Measurements from ENCODE around the gene RPL27A.
"Not testable (repeated sequence)": the region's sequence is repeated elsewhere in the genome, so short reads cannot be mapped to it uniquely, and the experiment has no call there.

The RPL27A gene

GRCh38 chr11:8682303-8683114 is at the start of gene RPL27A, which contains the start of gene TRIM66:
Gene RPL27A (plus strand): TSS chr11:8682792. CDS start chr11:8682814, 22 bp downstream.
Gene TRIM66 (minus strand): TSS chr11:8682665. CDS start chr11:8672274, 10,391 bp downstream.
- peak; percentile 93 for DNase-seq

GRCh38 chr11:8634498-8634897 is 48.1 kb upstream of the RPL27A start:
- DNase-seq = no peak

- DNase-seq = no peak
These were observed 46.5 kb upstream of the RPL27A start for GRCh38 chr11:8636127-8636526.

- no peak for DNase-seq
These were observed 44.3 kb upstream of the RPL27A start for GRCh38 chr11:8638300-8638699.

- DNase-seq = no peak
These were observed 42.9 kb upstream of the RPL27A start for GRCh38 chr11:8639655-8640054.

- DNase-seq = no peak
These were observed 42.2 kb upstream of the RPL27A start for GRCh38 chr11:8640267-8640906.

GRCh38 chr11:8641332-8641731 is 41.3 kb upstream of the RPL27A start:
- DNase-seq = no peak

GRCh38 chr11:8642196-8642841 is 40.3 kb upstream of the RPL27A start:
- peak; percentile 51 for DNase-seq

GRCh38 chr11:8646873-8647272 is 35.7 kb upstream of the RPL27A start:
- no peak for DNase-seq

- no peak for DNase-seq
These were observed 33.2 kb upstream of the RPL27A start for GRCh38 chr11:8649361-8649760.

GRCh38 chr11:8650401-8650990 is 32.1 kb upstream of the RPL27A start:
- no peak for DNase-seq

GRCh38 chr11:8652140-8652539 is 30.5 kb upstream of the RPL27A start:
- DNase-seq = no peak

- DNase-seq = no peak
These were observed 28.1 kb upstream of the RPL27A start for GRCh38 chr11:8654503-8654902.

GRCh38 chr11:8656291-8656690 is 26.3 kb upstream of the RPL27A start:
- no peak for DNase-seq

GRCh38 chr11:8658321-8659057 is 24.1 kb upstream of the RPL27A start:
- DNase-seq = peak; percentile 57

- DNase-seq = no peak
These were observed 21.4 kb upstream of the RPL27A start for GRCh38 chr11:8661001-8661795.

GRCh38 chr11:8665222-8665621 is 17.4 kb upstream of the RPL27A start:
- DNase-seq = no peak

- DNase-seq = not testable (repeated sequence)
These were observed 12.5 kb upstream of the RPL27A start for GRCh38 chr11:8670081-8670480.

GRCh38 chr11:8671193-8671612 is 11.4 kb upstream of the RPL27A start:
- no peak for DNase-seq

GRCh38 chr11:8671651-8672062 is 10.9 kb upstream of the RPL27A start:
- DNase-seq = peak; percentile 80

GRCh38 chr11:8672346-8672745 is 10.2 kb upstream of the RPL27A start:
- DNase-seq = no peak

- DNase-seq = no peak
These were observed 7.7 kb upstream of the RPL27A start for GRCh38 chr11:8674859-8675258.

Data from NCI-H2171 (cell line).